Measurements from ENCODE around the gene SLC2A9.

The SLC2A9 gene

DNA sequence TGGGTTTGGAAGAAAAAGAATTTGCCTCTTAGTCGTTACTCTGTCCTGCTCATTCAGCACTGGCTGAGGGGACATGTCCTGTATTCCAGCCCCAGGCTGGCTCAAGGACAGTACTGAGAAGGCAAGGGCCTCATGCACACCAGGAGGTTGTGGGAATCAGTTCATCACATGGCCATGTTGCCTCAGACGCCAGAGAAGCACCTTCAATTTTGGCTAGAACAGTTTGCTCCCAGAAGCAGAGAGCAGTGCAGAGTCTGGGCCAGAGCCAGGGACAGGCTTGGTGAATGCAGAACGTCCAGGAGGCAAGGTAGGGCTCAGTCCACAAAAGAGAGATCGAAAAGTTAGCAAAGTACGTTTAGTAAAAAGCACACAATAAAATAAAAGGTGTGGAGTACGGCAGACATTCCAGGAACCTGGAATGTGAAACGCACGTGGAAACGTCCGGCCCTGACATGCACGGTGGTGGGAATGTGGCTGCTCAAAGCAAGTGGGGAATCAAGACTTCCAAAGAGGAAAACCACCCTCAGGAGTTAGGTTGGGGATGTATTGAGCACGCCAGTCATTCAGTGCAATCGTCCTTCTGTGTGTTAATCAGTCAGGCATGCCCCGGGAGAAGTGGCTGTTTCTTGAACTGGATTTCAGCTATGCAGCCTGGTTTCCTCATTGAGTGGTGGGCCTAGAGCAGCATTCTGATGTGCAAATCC, 1.2 kb upstream of the SLC2A9 start:
- Mint-ChIP-seq H3K27me3 (peaks cover 4 to 44% of the 10 kb centered on the region in 2 donors), H3K9me3 (no peaks in the 10 kb centered on the region), H3K36me3 (ENCODE audit: insufficient read depth) (peaks cover 3% of the 10 kb centered on the region), H3K27ac (no peak overlapping the region), H3K4me1 (ENCODE audit: low read depth in 2 of 2) (peaks cover 9 to 20% of the 10 kb centered on the region in 2 donors), H3K4me3 (no peak overlapping the region)
- DNase-seq (no peak), ATAC-seq (replicated peaks) (no peak)

DNA sequence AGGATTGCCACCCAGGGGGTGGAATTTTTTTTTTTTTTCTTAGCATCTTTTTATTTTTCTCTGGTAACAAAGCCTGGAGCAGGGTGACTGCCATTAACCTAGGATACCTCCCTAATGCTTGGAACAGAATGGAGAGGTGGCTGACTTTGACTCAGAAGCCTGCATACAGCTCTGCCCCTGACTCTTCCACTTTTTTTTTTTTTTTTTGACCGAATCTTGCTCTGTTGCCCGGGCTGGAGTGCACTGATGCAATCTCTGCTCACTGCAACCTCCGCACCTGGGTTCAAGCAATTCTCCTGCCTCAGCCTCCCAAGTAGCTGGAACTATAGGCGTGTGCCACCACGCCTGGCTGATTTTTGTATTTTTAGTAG, 341 bp upstream of the SLC2A9 start:
- Mint-ChIP-seq H3K27me3 (peaks cover 4 to 36% of the 10 kb centered on the region in 2 donors), H3K27ac (peak overlapping the region in 1 of 2 donors; percentile 68), H3K4me3 (no peak overlapping the region), H3K36me3 (ENCODE audit: insufficient read depth) (peaks cover 3% of the 10 kb centered on the region), H3K4me1 (ENCODE audit: low read depth in 2 of 2) (peaks cover 9 to 20% of the 10 kb centered on the region in 2 donors), H3K9me3 (no peaks in the 10 kb centered on the region)
- ATAC-seq (replicated peaks) (no peak), DNase-seq (no peak)

DNA sequence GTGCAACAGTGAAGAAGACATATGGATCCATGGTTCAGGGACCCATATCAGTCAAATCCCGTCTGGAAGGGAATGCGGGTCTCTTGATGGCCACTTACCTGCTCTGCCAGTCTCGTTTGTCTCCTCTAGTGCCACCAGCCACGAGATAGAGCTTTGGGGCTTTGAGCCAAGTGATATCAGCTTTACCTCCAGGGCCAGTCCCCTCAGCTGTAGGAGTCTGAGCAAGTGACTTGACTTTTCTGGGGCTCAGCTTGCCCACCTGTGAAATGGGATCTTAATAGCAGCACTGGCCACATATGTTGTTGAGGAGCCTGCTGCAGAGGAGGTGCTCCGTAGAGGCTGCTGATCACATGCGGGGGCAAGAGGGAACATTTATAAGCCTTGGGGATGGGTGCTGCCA, 1.2 kb downstream of the SLC2A9 start:
- H3K27ac Mint-ChIP-seq = peak overlapping the region in 1 of 2 donors; percentile 58
- DNase-seq (no peak), ATAC-seq (replicated peaks) (no peak)
- H3K27me3 Mint-ChIP-seq = peaks cover 4 to 23% of the 10 kb centered on the region in 2 donors
- H3K4me3 Mint-ChIP-seq = peak overlapping the region; percentile 13 to 83
- H3K36me3 Mint-ChIP-seq (ENCODE audit: insufficient read depth) = peaks cover 3% of the 10 kb centered on the region
- H3K4me1 Mint-ChIP-seq (ENCODE audit: low read depth in 2 of 2) = peaks cover 9 to 20% of the 10 kb centered on the region in 2 donors
- H3K9me3 Mint-ChIP-seq = no peaks in the 10 kb centered on the region

DNA sequence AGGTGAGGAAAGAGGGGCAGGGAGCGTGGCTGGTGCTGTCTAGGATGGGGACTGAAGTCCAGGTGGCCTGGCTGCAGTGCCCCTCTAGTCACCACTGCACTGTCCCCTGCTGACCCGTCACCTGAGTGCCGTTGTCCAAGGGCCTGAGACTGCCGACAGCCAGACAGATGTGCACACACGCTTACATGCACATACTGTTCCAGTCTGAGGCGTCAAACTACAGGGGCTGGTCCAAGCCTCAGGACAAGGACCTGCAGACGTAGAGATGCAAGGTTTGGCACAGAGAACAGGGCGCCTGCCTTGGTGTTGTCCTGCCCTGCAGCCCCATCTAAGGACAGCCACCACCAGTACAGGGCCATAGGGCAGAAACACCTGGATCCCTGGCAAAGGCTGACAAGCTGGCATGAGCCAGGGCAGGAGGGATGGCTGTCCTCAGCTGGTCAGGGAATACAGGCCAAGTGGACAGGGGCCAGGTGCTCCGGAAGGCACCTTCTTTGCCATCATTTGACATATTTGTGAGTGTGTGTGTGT, 1.7 kb downstream of the SLC2A9 start:
- peaks cover 9 to 20% of the 10 kb centered on the region in 2 donors for H3K4me1 Mint-ChIP-seq (ENCODE audit: low read depth in 2 of 2)
- DNase-seq (no peak), ATAC-seq (replicated peaks) (no peak)
- H3K27ac Mint-ChIP-seq = peak overlapping the region; percentile 92 to 93
- H3K27me3 Mint-ChIP-seq = peaks cover 4 to 23% of the 10 kb centered on the region in 2 donors
- peaks cover 3% of the 10 kb centered on the region for H3K36me3 Mint-ChIP-seq (ENCODE audit: insufficient read depth)
- H3K9me3 Mint-ChIP-seq = no peaks in the 10 kb centered on the region
- H3K4me3 Mint-ChIP-seq = peak overlapping the region; percentile 83

DNA sequence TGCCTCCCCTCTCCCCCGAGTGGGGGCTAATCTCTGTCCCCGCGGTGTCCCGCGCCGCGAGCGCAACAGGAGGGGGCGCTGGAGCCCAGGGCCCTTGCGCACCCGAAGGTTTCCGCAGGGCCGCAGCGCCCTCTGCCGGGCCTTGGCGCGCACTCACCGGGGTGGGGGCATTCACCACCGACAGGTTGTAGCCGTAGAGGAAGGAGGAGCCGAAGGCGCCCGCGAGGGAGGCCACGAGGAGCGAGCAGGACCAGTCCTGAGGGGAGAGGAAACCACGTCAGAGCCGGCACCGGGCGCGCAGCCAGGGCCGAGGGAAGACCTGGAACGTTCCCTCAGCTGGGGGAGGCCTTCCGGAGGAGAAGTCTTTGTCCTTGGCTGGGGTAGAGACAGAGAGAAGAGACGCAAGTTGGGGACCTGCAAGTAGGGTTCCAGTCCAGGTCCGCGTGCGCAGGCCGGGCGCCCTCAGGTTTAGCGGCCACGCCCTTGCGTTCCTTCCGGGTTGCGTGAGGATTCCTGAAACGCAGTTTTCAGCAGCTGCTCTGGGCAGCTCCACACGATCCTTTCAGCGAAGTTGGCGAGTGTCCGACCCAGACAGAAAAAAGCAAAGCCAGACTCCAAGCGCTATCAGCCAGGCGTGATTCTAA, 2.4 kb downstream of the SLC2A9 start:
- DNase-seq = peak; percentile 93 to 96 (median 94)
- peaks cover 3% of the 10 kb centered on the region for H3K36me3 Mint-ChIP-seq (ENCODE audit: insufficient read depth)
- H3K4me3 Mint-ChIP-seq = peak overlapping the region; percentile 83
- peak; percentile 99 for ATAC-seq (replicated peaks)
- peaks cover under 1 to 17% of the 10 kb centered on the region in 2 donors for H3K27me3 Mint-ChIP-seq
- H3K4me1 Mint-ChIP-seq (ENCODE audit: low read depth in 2 of 2) = peaks cover 9 to 18% of the 10 kb centered on the region in 2 donors
- H3K27ac Mint-ChIP-seq = peak overlapping the region; percentile 92 to 93
- H3K9me3 Mint-ChIP-seq = no peaks in the 10 kb centered on the region

DNA sequence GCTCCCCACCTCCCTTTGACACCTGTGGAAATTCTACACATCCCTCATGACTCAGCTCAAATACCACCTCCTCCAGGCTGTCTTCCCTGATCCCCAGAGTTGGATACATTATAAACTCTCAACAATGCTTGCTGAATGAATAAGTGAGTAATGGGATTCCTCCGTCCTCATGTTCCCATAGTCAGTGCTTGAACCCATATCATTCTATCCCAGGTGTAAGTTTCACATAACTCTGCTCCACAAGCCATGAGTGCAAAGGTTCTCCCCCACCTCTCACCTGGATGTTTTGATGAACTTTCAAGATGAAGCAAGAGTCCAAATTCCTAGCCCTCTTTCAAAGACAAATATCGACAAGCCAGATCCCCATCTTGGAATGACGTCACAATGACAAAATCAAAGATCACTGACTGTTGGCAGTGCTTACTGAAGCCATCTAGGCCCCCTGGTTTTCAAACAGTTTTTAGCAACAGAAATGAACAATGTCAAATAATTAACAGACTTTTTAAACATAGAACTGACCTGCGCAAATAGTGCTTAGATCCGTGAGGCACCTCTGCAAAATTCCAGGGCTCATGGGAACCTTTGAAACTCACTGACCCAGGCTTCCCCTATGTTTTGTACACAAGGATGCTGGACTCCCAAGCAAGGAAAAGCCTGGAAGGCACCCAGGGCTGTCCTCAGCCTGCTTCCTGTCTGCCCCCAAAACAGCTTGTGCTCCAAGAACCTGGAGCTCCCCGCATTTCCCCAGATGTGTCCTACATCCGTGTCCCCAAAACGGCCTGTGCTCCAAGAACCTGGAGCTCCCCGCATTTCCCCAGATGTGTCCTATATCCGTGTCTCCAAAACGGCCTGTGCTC, 4.0 kb downstream of the SLC2A9 start:
- peaks cover 9 to 18% of the 10 kb centered on the region in 2 donors for H3K4me1 Mint-ChIP-seq (ENCODE audit: low read depth in 2 of 2)
- DNase-seq (no peak), ATAC-seq (replicated peaks) (no peak)
- peaks cover 0 to 2% of the 10 kb centered on the region in 2 donors for H3K27me3 Mint-ChIP-seq
- no peaks in the 10 kb centered on the region for H3K9me3 Mint-ChIP-seq
- peaks cover 3% of the 10 kb centered on the region for H3K36me3 Mint-ChIP-seq (ENCODE audit: insufficient read depth)
- no peak overlapping the region for H3K4me3 Mint-ChIP-seq
- H3K27ac Mint-ChIP-seq = no peak overlapping the region

DNA sequence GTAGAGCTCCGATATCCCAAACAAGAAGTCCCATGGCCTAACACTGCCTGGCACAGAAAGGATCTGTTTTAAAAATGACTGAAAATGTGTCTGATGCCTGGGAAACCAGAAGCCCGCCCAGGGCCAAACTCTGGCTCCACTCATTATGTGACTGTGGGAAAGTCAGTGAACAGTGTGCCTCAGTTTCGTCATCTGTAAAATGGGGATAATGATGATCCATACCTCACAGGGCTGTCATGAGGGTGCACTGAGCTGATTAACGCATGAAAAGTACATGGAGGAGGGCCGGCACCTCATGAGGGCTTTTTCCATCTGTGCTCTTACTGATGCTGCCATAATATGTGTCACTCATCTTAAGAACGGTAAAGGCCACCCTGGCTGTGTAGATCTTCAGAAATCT, 5.1 kb downstream of the SLC2A9 start:
- Mint-ChIP-seq H3K4me3 (no peak overlapping the region), H3K27me3 (no peaks in the 10 kb centered on the region), H3K4me1 (ENCODE audit: low read depth in 2 of 2) (peaks cover 9 to 18% of the 10 kb centered on the region in 2 donors), H3K9me3 (no peaks in the 10 kb centered on the region), H3K36me3 (ENCODE audit: insufficient read depth) (peaks cover 3% of the 10 kb centered on the region), H3K27ac (no peak overlapping the region)
- DNase-seq = no peak
- ATAC-seq (replicated peaks) = no peak

DNA sequence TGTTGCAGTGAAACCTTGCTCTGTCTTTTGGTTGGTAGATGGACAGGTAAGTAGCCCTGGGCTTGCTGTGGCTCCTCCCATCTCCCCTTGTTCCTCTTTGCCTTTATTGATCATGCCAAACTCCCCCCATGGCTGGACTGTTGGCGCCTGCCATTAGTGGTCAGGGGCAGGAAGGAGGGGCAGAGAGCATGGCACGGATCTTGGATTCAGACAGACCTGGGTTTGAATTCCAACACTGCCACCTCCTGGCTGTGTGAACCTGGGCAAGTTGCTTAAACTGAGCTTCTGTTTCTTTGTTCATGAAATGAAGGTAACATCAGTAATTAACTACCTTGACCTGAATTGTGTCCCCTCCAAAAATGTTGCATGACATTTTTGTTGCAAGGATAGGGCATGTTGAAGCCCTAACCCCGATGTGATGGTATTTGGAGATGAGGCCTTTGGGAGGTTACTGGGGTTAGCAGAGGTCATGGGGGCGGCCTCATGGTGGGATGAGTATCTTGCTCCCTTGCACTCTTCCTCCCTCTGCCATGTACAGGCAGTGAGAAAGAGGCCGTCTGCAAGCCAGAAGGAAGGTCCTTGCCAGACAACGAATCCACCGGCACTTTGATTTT, 6.0 kb downstream of the SLC2A9 start:
- no peaks in the 10 kb centered on the region for H3K9me3 Mint-ChIP-seq
- no peaks in the 10 kb centered on the region for H3K27me3 Mint-ChIP-seq
- peaks cover 3% of the 10 kb centered on the region for H3K36me3 Mint-ChIP-seq (ENCODE audit: insufficient read depth)
- ATAC-seq (replicated peaks) (no peak), DNase-seq (no peak)
- H3K4me3 Mint-ChIP-seq = no peak overlapping the region
- no peak overlapping the region for H3K27ac Mint-ChIP-seq
- peaks cover 9 to 18% of the 10 kb centered on the region in 2 donors for H3K4me1 Mint-ChIP-seq (ENCODE audit: low read depth in 2 of 2)

DNA sequence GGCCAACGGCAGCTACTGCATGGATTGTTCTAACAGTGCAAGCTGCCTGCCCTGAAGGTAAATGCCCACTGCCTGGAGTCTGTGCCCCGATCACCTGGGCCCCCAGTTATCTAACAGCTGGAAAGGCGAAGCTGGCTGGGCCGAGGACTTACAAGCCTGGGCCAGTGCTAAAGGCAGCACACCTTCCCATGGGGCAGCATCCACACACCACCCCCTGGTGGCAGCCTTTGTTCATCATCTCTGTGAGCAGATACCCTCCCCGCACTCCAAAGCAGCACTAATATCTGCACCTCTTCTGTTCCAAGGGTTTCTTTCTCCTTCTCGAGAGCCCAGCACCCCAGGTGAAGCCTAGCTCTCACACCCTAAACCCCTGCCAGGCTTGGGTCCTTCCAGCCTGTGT, 7.6 kb downstream of the SLC2A9 start:
- DNase-seq (no peak), ATAC-seq (replicated peaks) (no peak)
- no peaks in the 10 kb centered on the region for H3K27me3 Mint-ChIP-seq
- no peak overlapping the region for H3K27ac Mint-ChIP-seq
- peaks cover 4 to 5% of the 10 kb centered on the region in 2 donors for H3K4me1 Mint-ChIP-seq (ENCODE audit: low read depth in 2 of 2)
- no peak overlapping the region for H3K4me3 Mint-ChIP-seq
- peaks cover 3% of the 10 kb centered on the region for H3K36me3 Mint-ChIP-seq (ENCODE audit: insufficient read depth)
- H3K9me3 Mint-ChIP-seq = no peaks in the 10 kb centered on the region

DNA sequence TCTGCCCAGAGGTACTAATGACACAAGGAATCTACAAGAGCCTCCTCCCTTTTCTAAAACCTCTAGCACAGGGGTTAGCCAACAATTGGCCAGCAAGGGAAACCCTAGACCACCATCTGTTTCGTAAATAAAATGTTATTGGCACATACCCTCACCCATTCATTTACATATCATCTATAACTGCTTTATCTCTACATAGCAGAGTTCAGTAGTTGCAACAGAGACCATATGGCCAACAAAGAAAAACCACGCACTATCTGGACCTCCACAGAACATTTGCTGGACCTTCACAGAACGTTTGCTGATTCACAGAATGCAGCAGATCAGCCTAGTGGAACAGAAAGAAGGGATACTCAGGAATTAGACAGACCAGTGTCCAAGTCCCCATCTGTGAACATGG, 9.4 kb downstream of the SLC2A9 start:
- DNase-seq = no peak
- no peaks in the 10 kb centered on the region for H3K36me3 Mint-ChIP-seq (ENCODE audit: insufficient read depth)
- ATAC-seq (replicated peaks) = no peak
- no peaks in the 10 kb centered on the region for H3K27me3 Mint-ChIP-seq
- H3K4me1 Mint-ChIP-seq (ENCODE audit: low read depth in 2 of 2) = no peaks in the 10 kb centered on the region
- no peaks in the 10 kb centered on the region for H3K9me3 Mint-ChIP-seq
- H3K4me3 Mint-ChIP-seq = no peak overlapping the region
- H3K27ac Mint-ChIP-seq = no peak overlapping the region

DNA sequence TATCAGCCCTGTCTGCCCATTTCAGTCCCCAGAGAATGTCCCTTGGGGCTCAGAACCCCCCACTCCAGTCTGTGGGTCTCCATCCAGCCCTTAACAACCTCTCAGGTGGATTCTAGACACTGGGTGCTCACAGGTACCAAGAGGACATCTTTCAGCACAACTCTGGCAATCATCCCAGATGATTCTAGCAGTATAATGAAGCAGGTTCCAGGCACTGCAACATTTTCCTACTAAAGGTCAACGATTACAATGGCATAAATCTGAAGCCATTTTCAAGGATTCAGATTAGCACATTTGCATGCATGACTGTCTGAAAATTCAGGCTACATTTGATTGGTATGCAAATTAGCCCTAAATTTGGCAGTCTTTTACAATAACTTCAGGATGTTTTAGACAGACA, 10.0 kb downstream of the SLC2A9 start:
- ATAC-seq (replicated peaks) (no peak), DNase-seq (no peak)
- Mint-ChIP-seq H3K27ac (no peak overlapping the region), H3K4me3 (no peak overlapping the region), H3K9me3 (no peaks in the 10 kb centered on the region), H3K4me1 (ENCODE audit: low read depth in 2 of 2) (no peaks in the 10 kb centered on the region), H3K27me3 (no peaks in the 10 kb centered on the region), H3K36me3 (ENCODE audit: insufficient read depth) (no peaks in the 10 kb centered on the region)

DNA sequence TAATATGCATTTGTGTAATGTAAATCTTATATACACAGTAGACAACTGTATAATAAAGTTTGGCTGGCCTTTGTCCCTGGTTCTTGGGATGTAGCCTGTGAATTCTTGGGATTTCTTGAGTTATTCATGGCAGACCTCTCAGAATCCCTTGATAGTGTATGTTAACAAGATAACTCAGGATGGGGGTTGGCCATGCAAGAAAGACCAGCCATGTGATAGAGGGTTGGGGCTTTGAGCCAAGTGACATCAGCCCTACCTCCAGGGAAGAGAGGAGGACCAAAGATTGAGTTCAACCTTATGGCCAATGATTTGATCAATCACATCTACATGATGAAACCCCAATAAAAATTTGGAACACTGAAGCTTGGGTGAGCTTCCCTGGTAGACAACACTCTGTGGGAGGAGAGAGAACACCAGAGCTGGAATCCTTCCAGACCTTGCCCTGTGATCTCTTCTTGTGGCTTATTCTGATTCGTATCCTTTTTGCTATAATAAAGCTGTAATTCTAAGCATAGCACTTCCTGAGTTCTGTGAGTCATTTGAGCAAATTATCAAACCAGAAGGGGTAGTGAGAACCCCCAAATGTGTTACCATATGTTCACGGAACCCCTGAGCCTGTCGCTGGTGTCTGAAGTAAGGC, 11.3 kb downstream of the SLC2A9 start:
- ATAC-seq (replicated peaks) (no peak), DNase-seq (no peak)
- Mint-ChIP-seq H3K27ac (no peak overlapping the region), H3K36me3 (ENCODE audit: insufficient read depth) (no peaks in the 10 kb centered on the region), H3K9me3 (no peaks in the 10 kb centered on the region), H3K27me3 (no peaks in the 10 kb centered on the region), H3K4me1 (ENCODE audit: low read depth in 2 of 2) (no peaks in the 10 kb centered on the region), H3K4me3 (no peak overlapping the region)

DNA sequence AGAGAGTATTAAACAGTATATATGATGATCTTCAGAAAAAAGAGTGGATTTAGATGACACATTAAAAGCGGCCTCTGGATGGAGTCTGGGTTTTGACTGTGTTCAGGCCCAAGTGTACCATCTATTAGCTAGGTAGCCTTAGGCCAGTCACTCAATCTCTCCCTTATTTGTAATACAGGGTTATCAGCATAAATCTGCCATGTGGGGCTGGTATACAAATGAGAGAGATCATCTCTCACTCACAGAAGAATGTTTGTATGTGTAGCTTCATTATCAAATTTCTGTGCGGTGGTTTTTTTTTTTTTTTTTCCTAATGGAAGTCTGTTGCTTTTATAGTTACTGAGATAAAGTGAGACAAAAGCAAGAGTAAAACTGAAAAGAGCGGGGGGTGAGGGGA, 12.7 kb downstream of the SLC2A9 start:
- H3K27ac Mint-ChIP-seq = no peak overlapping the region
- ATAC-seq (replicated peaks) (no peak), DNase-seq (no peak)
- no peaks in the 10 kb centered on the region for H3K4me1 Mint-ChIP-seq (ENCODE audit: low read depth in 2 of 2)
- no peaks in the 10 kb centered on the region for H3K9me3 Mint-ChIP-seq
- no peaks in the 10 kb centered on the region for H3K27me3 Mint-ChIP-seq
- no peaks in the 10 kb centered on the region for H3K36me3 Mint-ChIP-seq (ENCODE audit: insufficient read depth)
- H3K4me3 Mint-ChIP-seq = no peak overlapping the region
